C1 segment of cervical spinal cord (tissue), 14 donors: Measurements from ENCODE around the gene PRSS57.
"Not testable (repeated sequence)": the region's sequence is repeated elsewhere in the genome, so short reads cannot be mapped to it uniquely, and the experiment has no call there.

ENCODE experiments used
- DNase-seq, 14 donors: peaks; one replicate each; lab custom pipeline; 2025; lab: John Stamatoyannopoulos, UW

The PRSS57 gene

DNA sequence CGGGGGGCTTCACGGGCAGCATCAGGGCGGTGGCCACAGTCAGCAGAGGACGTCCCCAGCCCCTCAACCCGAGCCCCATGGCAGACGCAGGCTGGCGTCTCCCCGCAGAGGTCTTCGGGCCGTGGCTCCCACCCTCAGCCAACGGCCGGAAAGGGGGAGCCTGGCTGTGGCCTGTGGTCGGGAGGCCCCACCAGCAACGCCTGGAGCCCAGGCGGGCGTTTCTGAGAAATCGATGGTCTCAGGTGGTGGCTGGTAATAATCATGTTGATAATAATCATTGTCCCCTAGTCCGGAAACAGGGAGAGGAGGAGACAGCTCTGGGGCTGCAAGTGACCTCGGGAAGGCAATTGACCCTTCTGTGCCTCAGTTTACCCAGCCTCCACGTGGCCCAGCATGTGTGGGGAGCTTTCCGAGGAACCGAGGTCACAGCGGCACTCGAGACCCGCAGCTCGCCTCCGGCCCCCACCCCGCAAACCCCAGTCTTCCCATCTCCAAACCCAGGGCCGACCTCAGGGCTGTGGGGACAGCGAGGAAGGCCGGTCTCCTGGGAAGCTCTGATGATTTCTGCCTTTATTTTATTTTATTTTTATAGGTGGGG, at the start of gene PRSS57:
PRSS57 (minus strand) TSS at position 101 of the 598 bp plus-strand sequence; CDS start at position 79, 22 bp downstream.
- DNase-seq, result no peak

DNA sequence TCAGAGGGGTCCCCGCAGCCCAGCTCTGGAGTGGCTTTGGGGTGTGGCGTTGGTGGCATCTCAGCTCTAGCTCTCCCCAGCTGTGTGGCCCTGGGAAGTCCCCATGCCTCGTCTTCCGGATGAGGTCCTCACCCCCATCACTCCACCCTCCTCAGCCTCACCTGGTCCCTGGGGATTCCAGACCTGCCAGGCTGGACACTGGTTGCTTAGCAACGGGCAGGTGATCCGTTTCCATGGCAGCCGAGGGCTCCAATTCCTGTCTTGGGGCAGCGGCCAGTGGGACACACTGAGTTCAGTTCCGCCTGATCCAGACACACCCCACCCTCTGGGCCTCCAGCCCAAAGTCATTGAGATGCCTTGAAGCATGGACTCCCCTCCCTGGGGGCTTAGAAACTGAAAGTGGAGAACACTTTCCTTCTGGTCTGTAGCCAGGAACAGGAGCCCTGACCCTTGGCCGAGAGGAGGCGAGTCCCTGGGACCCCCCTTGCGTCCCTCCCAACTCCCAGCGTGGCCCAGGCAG, 48.0 kb upstream of the PRSS57 start:
- peak in 1 of 14 donors; percentile 2 for DNase-seq

DNA sequence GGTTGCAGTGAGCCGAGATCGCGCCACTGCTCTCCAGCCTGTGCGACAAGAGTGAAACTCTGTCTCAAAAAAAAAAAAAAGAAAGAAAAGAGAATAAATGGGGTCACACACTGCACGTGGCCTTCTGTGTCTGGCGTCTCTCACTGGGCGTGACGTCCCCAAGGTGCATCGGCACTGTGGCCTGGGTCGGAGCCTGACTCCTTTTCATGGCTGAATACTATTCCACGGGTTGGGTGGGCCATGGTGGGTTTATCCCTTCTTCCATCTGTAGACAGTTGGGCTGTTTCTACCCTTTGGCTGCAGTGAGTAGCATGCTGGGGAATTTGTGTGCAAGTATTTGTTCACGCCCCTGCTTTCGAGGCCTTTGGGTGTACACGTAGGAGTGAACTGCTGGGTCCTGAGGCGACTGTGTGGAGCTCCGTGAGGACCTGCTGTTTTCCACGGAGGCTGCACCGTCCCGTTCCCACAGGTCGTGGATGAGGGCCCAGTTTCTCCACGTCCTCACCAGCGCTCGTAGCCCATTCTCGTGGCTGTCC, 47.4 kb upstream of the PRSS57 start:
- no peak for DNase-seq

DNA sequence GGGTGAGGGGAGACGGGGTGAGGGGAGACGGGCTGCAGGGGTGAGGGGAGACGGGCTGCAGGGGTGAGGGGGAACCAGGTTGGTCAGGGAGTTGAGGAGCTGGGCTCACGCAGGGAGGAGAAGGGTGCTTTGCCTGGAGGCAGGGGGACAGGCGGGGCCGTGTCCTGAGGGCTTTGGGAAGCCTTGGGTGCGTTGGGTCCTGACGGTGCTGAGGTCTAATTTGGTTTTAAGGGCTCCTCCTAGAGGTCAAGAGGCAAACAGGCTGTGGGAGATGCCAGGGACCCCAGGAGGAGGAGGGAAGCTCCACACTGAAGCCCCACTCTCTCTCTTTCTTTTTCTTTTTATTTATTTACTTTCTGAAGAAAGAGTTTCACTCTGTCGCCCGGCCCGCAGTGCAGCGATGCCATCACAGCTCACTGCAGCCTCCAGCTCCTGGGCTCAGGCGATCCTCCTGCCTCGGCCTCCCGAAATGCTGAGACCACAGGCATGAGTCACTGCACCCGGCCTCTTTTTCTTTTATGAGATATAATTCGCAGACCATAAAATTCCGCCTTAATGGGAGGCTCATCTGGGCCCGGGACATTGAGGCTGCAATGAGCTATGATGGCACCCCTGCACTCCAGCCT, 46.4 kb upstream of the PRSS57 start:
- no peak for DNase-seq

DNA sequence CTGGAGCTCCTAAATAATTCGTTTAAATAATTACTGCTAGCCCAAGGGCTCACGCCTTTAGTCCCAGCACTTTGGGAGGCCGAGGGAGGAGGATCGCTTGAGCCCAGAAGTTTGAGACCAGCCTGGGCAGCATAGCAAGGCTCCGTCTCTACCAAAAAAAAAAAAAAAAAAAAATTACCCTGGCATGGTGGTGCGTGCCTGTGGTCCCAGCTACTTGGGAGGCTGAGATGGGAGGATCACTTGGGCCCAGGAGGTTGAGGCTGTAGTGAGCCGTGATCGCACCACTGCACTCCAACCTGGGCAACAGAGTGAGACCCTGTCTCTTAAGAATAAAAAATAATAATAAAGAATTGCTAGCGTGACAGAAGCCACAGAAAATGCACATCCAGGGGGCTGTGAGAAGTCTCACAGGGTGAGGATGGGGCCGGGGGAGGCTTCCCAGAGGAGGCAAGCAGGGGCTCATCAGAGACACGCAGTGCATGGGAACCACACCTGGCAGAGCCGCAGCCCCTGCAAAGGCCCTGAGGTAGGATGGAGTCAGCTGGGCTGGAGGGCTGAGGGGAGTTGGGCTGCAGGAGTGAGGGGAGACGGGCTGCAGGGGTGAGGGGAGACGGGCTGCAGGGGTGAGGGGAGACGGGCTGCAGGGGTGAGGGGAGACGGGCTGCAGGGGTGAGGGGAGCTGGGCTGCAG, 45.7 kb upstream of the PRSS57 start:
- not testable (repeated sequence) for DNase-seq

DNA sequence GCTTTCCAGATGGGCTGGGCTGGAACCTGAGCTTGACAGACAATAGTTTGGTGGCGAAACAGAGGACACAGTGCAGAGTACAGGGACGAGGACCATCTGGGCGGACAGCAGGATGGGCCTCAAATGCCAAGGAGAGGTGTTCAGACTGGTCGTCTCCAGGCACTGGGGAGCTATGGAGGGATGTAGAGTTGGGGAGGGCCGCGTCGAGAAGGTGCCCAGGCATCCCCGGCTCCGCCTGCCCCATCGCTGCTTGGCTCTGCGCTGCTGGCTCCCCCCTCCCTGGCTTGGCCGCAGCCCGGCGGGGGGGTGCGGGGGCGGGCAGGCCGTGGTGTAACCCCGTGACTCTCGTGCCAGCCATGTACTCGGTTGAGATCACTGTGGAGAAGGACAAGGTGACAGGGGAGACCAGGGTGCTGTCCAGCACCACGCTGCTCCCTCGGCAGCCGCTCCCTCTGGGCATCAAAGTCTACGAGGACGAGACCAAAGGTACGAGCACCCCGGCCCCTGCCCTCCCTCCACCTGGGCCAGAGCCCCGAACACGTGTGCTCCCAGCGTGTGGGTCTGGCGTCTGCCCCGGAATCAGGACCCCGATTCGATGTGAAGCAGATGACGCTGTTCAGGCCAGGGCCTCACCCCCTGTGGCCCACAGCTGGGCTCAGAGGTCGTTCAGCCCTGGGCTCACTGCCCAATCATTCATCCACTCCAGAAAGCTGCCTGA, 44.9 kb upstream of the PRSS57 start:
- DNase-seq, result peak in 1 of 14 donors; percentile 32

DNA sequence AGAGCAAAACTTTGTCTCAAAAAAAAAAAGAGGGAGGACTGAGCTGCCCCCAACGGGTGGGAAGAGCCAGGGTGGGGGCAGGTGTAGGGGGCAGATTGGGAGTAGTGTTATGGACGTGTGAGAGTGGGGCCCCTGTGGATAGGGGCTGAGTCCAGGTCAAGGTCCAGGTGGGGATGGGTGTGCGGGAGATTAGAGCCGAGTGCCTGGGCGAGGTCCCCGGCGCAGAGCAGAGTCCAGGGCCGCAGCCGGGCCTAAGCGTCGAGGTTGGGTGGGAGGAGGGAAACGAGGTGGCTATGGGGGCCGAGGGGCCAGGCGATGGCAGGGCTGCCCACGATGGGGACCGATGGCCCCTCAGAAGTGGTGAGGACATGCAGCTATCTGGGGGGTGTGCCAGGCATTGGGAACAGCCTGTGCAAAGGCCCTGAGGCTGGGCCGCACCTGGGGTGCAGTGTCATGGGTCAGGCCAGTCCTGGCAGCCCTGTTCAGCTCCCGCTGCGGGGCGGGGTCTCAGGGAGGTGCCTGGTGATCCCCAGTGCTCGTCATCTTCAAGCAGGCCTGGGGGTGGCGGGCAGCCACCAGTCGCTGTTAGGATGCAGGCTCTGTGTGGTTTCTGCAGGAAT, 43.4 kb upstream of the PRSS57 start:
- DNase-seq, result no peak

DNA sequence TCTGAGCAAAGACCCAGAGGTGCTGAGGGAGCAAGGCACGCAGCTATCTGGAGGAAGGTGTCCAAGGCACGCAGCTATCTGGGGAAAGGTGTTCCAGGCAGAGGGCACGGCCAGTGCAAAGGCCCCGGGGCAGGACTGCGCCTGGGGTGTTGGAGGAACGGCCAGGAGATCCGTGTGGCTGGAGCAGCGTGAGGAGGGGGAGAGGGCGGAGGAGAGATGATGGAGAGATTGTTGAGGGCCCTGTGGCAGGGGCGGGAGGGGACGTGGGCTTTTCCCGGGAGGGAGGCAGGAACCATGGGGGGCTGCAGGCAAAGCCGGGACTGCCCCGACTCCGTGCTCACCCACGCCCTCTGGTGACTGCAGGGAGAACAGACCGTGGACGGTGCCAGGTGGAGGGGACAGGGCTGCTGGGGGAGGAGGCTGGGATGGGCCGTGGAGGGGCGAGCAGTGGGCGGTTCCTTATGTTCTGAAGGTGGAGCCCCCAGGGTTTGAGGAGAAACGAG, 42.4 kb upstream of the PRSS57 start:
- peak in 3 of 14 donors; percentile 3 to 9 (median 5) for DNase-seq

DNA sequence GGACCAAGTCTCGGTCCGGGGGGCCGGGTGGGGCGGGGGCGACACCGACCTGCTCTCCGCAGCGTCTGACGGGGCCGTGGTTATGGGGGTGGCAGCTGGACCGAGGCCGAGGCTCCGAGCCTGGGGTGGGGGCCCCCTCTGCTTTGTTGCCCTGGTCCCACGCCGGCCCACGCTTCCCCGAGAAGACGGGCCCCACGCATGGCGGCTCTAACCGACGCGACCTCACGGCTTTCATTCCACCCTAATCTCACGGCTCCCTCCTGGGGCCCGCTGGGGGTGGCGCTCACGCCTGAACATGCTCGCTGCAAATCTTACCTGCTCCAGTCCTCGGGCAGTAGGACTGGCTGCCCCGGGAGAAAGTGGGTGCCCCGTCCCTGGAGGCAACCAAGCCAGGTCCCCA, 40.9 kb upstream of the PRSS57 start:
- no peak for DNase-seq

DNA sequence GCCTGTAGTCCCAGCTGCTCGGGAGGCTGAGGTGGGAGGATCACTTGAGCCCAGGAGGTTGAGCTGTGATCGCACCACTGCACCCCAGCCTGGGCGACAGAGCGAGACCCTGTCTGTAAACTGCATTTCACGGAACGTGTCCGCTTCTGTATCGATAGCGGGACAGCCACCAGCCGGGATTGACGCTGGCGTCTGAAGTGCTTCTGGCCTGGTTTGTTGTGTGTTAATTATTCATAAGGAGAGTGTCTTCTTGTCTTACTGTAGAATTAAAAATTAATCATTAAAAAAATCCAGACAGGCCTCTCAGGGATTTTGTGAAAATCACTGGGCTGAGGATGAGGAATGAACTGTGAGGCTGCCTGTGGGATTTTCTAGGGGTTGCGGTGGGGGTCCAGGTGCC, 39.5 kb upstream of the PRSS57 start:
- no peak for DNase-seq

DNA sequence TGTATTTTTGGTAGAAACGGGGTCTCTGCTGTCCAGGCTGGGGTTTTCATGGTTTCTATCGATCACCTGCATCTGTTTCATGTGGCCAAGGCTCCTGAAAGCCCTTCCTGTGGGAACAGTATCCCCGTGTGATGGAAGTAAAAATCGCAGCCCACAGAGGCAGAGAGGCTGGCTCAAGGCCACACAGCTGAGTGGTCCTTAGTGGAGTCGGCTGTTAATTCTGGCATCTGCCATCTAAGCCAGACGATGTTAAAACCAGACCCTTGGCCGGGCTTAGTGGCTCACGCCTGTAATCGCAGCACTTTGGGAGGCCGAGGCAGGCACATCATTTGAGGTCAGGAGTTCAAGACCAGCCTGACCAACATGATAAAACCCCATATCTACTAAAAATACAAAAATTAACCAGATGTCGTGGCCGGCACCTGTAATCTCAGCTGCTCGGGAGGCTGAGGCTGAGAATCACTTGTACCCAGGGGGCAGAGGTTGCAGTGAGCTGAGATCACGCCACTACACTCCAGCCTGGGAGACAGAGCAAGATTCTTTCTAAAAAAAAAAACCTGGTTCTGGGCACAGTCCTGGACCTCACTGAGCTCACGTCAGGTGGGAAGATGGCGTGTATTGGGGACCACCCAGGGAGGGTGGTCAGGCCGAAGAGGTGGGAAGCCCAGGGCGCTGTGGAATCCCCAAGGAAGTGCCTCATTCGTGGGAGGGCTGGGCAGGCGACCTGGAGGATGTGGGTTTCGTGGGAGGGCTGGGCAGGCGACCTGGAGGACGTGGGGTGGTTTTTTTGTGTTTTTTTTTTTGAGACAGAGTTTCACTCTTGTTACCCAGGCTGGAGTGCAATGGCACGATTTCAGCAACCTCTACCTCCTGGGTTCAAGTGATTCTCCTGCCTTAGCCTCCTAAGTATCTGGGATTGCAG, 37.2 kb upstream of the PRSS57 start:
- DNase-seq, result no peak

DNA sequence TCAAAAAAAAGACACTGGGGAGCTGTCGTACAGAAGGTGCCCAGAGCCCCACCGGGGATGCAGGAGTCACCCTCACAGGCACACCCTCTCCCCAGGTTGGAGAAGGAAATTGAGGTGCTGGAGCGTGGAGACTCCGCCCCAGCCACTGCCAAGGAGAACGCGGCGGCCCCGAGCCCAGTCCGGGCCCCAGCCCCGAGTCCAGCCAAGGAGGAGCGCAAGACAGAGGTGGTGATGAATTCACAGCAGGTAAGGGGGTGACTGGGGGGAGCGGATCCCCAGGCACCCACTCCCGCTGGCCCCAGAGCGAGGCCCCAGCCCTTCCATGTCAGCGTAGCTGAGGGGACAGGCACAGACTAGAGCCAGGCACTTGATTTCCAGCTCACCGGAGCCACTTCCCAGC, 35.7 kb upstream of the PRSS57 start:
- DNase-seq, result no peak

DNA sequence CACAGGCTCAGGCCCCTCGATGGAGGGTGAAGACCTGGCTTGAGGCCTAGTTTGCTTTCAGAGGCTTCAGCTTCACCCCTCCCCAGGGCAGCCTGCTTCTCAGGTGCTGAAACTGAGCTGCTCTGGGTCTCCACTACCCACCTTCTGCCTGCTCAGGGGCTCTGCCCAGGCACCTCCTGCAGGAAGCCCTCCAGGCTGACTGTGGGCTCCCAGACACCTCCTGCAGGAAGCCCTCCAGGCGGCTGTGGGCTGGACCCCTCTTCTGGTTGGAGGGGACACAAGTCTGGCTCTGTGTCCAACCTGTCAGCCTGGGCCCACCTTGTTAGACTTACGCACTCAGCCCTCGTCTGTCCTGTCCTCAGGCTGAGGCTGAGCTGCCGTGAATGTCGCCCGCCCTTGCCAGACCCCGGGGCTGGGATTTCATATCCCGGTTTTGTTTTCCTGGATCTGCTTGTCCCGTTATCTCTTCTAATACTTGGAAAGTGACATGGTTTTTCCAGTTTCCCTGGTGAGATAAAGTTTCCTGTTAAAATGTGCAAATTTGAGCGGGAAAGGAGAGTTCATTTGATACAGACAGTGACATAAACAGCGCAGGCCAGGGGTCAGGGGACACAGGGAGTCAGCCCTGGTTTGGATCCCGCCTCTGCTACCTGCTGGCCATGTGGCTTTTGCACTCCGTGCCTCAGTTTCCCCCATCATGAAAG, 34.9 kb upstream of the PRSS57 start:
- DNase-seq, result no peak

DNA sequence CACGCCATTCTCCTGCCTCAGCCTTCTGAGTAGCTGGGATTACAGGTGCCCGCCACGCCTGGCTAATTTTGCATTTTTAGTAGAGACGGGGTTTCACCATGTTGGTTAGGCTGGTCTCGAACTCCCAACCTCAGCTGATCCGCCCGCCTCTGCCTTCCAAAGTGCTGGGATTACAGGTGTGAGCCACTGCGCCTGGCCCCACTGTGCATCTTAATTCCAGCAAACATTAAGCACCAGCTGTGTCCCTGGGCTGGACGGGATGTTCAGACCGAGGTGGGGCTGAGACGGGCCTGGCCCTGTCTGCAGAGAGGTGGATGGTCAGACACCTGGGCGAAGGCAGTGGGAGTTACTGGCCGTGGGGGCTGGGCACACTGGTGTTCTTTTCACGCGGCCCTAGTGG, 34.3 kb upstream of the PRSS57 start:
- DNase-seq, result not testable (repeated sequence)

DNA sequence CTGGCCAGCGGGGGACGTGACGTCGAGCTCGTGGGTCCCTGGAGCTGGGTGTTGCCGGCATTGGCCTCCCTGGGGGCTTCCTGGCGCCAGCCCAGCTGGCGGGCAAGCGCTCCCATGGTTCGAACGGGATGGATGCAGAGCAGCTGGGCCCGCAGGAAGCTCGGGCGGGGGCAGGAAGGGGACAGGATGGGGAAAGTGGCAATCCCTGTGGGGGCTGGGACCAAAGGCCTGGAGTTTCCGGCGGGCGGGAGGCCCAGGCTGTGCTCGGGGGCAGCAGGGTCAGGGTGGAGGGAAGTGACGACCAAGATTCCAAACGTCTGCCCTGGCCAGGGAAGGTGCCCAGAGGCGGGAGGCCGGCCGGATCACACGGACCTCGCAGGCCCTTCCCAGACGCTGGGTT, 32.8 kb upstream of the PRSS57 start:
- DNase-seq, result no peak

DNA sequence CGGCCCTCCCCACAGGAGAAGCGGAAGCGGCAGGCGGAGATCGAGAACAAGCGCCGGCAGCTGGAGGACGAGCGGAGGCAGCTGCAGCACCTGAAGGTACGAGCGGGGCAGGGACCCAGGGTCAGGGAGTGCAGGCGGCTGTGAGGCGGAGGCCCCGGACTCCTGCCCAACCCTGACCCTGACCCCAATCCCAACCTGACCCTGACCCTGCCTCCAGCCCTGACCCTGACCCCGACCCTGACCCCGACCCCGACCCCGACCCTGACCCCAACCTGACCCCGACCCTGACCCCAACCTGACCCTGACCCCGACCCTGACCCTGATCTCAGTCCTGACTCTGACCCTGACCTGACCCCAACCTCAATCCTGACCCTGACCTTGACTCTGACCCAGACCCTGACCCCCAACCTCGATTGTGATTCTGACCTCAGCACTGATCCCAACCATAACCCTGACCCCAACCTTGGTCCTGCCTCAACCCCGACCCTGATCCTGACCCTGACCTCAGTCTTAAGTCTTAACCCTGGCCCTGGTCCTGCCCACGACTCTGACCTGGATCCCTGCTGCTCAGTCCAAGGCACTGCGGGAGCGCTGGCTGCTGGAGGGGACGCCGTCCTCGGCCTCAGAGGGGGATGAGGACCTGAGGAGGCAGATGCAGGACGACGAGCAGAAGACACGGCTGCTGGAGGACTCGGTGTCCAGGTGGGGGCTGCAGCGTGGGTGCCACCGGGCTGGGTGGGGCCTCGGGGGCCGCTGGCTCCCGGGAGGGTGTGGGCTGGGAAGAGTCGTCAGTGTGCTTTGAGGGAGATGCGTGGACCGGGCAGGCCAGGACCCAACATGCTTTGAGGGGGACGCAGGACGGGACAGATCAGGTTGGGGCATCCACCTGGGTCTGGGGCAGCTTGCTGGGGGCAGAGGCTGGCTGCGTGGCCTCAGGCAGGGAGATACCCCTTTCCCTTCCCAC, 32.0 kb upstream of the PRSS57 start:
- no peak for DNase-seq

DNA sequence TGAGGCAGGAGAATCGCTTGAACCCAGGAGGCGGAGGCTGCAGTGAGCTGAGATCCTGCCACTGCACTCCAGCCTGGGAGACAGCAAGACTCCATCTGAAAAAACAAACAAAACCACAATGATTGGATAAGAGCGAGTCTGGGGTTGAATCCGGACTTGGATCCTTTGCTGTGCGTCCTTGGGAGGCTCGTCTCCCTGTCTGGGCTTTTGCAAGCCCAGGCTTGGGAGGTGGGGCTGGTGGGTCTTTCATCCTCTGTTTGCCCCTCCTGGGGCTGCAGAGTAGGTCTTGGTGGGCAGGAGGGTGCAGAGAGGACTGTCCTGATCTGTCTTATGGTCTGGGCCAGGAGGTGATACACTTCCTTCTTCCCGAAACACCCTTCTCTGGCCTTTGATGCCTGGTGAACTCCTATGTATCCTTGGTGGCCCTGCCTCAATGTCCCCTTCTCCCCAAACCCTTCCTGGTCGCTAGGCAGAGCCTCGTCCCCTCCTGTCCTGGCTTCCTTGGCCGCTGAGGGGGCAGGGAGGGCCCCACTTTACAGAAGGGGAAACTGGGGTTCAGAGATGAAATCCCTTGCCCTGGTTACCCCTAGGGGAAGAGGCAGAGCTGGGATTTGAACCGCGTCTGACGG, 30.3 kb upstream of the PRSS57 start:
- DNase-seq, result no peak

DNA sequence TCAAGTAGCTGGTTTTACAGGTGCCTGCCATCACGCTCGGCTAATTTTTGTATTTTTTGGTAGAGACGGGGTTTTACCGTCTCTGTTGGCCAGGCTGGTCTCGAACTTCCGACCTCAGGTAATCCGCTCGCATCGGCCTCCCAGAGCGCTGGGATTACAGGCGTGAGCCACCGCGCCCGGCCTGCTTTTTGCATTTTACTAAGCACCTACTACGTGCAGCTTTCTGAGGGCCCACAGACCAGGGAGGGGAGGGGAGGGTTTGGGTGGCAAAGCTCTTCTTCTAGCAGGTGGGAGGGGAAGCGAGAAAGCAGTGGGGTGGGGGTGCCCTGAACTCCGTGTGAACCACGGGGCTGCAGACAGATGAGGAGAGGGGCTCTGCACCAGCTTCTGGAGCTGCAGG, 28.5 kb upstream of the PRSS57 start:
- DNase-seq, result no peak
